ENCODE measurements around the gene PRKCA. TPM values are rescaled to one million over a fixed set of nuclear protein-coding genes. Genes with fewer than 3 reads are reported as not detected.

The PRKCA gene
- total and polyA plus RNA-seq, 9 of the 15 experiments (the other 6 are each of a cell fraction or from before 2014, with no cell fraction given) = 3.2 to 33.0 (median 17.8) TPM

- in situ Hi-C loops (cut with MboI) (no loop called here), intact Hi-C loops (cut with micrococcal nuclease) (no loop called here)
- CTCF ChIA-PET (ENCODE audit: low intra/inter-chr PET ratio) = no interaction called here
- H3K9ac ChIP-seq (ENCODE audit: insufficient read depth in 1 of 2, low read depth in 2 of 2, low read length in 2 of 2) = no peak overlapping the region
- H3K4me1 ChIP-seq (replicated peaks in 1 of 2; ENCODE audit: control insufficient read depth in 2 of 2, insufficient read depth in 2 of 2, low read length in 2 of 2) = peaks cover 24 to 59% of the 10 kb centered on the region in 2 experiments
- ATAC-seq (no peak), DNase-seq (ENCODE audit: extremely low read depth in 1 of 4, low spot score in 3 of 4) (no peak), FAIRE-seq (no peak)
- 0 out of 3 replicates have a peak overlapping the region, but pooled peaks have one; percentile 8 for H3K27ac ChIP-seq (ENCODE audit: extremely low read depth, low read depth, low read length)
- no TSS peak for BruUV-seq (replicated peaks)
- no peak overlapping the region for H3K4me2 ChIP-seq (ENCODE audit: insufficient read depth, low read length)
- no peaks in the 10 kb centered on the region for H4K20me1 ChIP-seq (replicated peaks; ENCODE audit: control insufficient read depth, insufficient read depth, low read length)
- H2AFZ ChIP-seq (ENCODE audit: low read depth, low read length) = no peak overlapping the region
- H3K9me1 ChIP-seq (ENCODE audit: control insufficient read depth, insufficient read depth, low read length) = no peaks in the 10 kb centered on the region
- H3K36me3 ChIP-seq (ENCODE audit: control insufficient read depth, insufficient read depth, low read length) = no peaks in the 10 kb centered on the region
- no peaks in the 10 kb centered on the region for H3K27me3 ChIP-seq (ENCODE audit: control insufficient read depth in 2 of 2, insufficient read depth in 2 of 2, low read length in 2 of 2)
- 81% methylated on average over 5 of the region's 5 CpGs for WGBS (ENCODE audit: insufficient coverage, low coverage, missing lambda C conversion rate)
- H3K9me3 ChIP-seq (replicated peaks; ENCODE audit: control insufficient read depth, insufficient read depth, low read depth, low read length) = no peaks in the 10 kb centered on the region
- peaks cover 69% of the 10 kb centered on the region for H3K79me2 ChIP-seq (ENCODE audit: control insufficient read depth, insufficient read depth, low read length)
- H3K4me3 ChIP-seq = no peak overlapping the region
- POLR2A ChIA-PET = interaction anchor here (0.6 to 1.4 kb wide), 4 partner anchors 12 to 211 kb away, joined by 3 to 4 read pairs (median 3); no protein-coding TSS in a partner anchor
- TF ChIP-seq ZEB2 (IDR thresholded peaks at IDR 0.05) = no peak
- TF ChIP-seq ZNF518B (CRISPR knock-in tag; IDR thresholded peaks at IDR 0.05) = no peak
- no peak for TF ChIP-seq BACH1 (tag; IDR thresholded peaks at IDR 0.05)
- no peak for TF ChIP-seq GABPB2 (CRISPR knock-in tag; conservative IDR thresholded peaks at IDR 0.05)
- TF ChIP-seq PTRF (tag; IDR thresholded peaks at IDR 0.05) = no peak
- TF ChIP-seq ZNF197 (CRISPR knock-in tag; IDR thresholded peaks at IDR 0.05; ENCODE audit: low read depth) = no peak
- TF ChIP-seq ZFX (CRISPR knock-in tag; IDR thresholded peaks at IDR 0.05) = no peak
- no peak for TF ChIP-seq ZNF77 (CRISPR knock-in tag; IDR thresholded peaks at IDR 0.05)
- no peak for TF ChIP-seq RHOXF2B (CRISPR knock-in tag; conservative IDR thresholded peaks at IDR 0.05)
- TF ChIP-seq YY1 (IDR thresholded peaks at IDR 0.05; ENCODE audit: borderline replicate concordance in 1 of 3, control insufficient read depth in 1 of 3, extremely low read depth in 1 of 3, insufficient read depth in 3 of 3, insufficient read length in 1 of 3, insufficient replicate concordance in 2 of 3, low read depth in 1 of 3, low read length in 2 of 3) = no peak
- no peak for TF ChIP-seq E2F8 (IDR thresholded peaks at IDR 0.05; ENCODE audit: low read depth, partially characterized antibody)
- TF ChIP-seq TAL1 (IDR thresholded peaks at IDR 0.05) = no peak
- TF ChIP-seq ZNF121 (CRISPR knock-in tag; conservative IDR thresholded peaks at IDR 0.05) = no peak
- TF ChIP-seq MLLT1 (IDR thresholded peaks at IDR 0.05) = no peak
- TF ChIP-seq JUN (IDR thresholded peaks at IDR 0.05; ENCODE audit: borderline replicate concordance, low read depth, low read length) = no peak
- TF ChIP-seq JUN (CRISPR knock-in tag; IDR thresholded peaks at IDR 0.05; ENCODE audit: borderline replicate concordance) = no peak
These were observed 48.6 kb downstream of the PRKCA start for GRCh38 chr17:66351033-66351432.

Measured in K562 (cell line).